22Rv1 (cell line): ENCODE results near the gene PBX1.

Experiments
- ZFX ChIP-seq: fragments of 450-650 bp; IDR thresholded peaks from 2 replicates; pipeline ENCODE4 v1.6.1; 2017; ENCODE audit warnings: antibody characterized with exemption, borderline replicate concordance
- TF ChIP-seq, protein P1 (sequence below): fragments of 450-650 bp; IDR thresholded peaks from 2 replicates; pipeline ENCODE4 v1.5.1; 2017; ENCODE audit warnings: mild to moderate bottlenecking

DNA sequence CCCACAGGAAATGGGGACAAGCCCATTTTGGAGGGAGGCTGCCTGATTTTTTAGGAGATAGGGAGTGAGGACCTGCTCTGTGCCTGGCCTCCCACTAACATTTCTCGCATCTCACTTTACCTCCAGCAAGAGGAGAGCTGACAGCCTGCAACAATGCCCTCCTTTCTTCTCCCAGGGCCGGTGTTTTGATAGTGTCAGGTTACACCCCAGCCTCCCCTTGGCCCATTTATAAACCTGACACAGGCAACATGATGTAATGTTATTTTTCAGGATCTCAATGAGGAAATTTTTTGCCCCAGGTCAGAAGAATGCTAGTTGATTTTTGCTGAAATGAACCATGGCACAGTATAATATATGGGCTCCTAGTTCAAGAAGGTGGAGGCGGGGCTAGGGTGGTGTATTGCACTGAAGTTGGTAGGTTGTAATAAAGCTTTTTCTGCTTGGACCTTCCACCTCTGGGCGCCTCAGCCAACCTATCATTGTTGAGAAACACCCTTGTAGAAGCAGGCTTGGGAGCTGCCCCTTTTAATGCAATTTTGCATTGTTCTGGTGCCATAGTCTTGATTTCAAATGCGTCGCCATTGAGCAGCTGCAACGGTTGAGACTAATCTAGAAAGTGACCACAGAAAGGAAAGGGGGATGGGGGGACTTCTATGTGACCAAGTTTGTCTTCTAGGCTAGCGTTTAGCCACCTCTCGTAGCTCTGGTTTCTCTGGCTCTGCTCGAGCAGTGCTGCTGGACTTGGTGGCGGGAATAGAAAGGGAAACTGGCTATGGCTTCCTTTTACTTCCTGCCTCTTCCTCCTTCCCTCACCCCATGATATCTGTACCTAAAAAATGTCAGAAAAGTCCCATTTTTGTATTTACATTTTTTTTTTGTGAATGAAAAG is 53.0 kb downstream of the PBX1 start:
- TF ChIP-seq, protein P1, sequence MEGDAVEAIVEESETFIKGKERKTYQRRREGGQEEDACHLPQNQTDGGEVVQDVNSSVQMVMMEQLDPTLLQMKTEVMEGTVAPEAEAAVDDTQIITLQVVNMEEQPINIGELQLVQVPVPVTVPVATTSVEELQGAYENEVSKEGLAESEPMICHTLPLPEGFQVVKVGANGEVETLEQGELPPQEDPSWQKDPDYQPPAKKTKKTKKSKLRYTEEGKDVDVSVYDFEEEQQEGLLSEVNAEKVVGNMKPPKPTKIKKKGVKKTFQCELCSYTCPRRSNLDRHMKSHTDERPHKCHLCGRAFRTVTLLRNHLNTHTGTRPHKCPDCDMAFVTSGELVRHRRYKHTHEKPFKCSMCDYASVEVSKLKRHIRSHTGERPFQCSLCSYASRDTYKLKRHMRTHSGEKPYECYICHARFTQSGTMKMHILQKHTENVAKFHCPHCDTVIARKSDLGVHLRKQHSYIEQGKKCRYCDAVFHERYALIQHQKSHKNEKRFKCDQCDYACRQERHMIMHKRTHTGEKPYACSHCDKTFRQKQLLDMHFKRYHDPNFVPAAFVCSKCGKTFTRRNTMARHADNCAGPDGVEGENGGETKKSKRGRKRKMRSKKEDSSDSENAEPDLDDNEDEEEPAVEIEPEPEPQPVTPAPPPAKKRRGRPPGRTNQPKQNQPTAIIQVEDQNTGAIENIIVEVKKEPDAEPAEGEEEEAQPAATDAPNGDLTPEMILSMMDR = no peak
- TF ChIP-seq ZFX = no peak
